GM12874 (cell line): Measurements from ENCODE around the gene CHRD.

ENCODE experiments used
- CTCF ChIP-seq: IDR thresholded peaks from 2 replicates; pipeline ENCODE4 v1.5.1; 2011; ENCODE audit warnings: low read depth, mild to moderate bottlenecking, control low read depth, low read length, moderate library complexity; ENCODE audit not compliant: insufficient read depth

CHRD gene

GRCh38 chr3:184375747-184376461, 4.0 kb upstream of the CHRD start:
- no peak for TF ChIP-seq CTCF

GRCh38 chr3:184377374-184377773, 2.5 kb upstream of the CHRD start:
- no peak for TF ChIP-seq CTCF

- no peak for TF ChIP-seq CTCF
Observed at GRCh38 chr3:184377882-184378445, 1.9 kb upstream of the CHRD start, which contains the start of gene THPO. THPO (minus strand) TSS chr3:184378207; CDS start chr3:184376259, 1,948 bp downstream.

GRCh38 chr3:184378651-184379357, 1.1 kb upstream of the CHRD start:
- no peak for TF ChIP-seq CTCF

GRCh38 chr3:184380185-184380626, 352 bp downstream of the CHRD start:
- no peak for TF ChIP-seq CTCF

GRCh38 chr3:184380627-184381260, 890 bp downstream of the CHRD start:
- no peak for TF ChIP-seq CTCF
